HG02938 (cell line): Measurements from ENCODE around the gene ATAD3A.
"Not testable (repeated sequence)": the region's sequence is repeated elsewhere in the genome, so short reads cannot be mapped to it uniquely, and the experiment has no call there.

Experiments
- ATAC-seq: cut with Tn5 transposase; IDR thresholded peaks from one replicate; pipeline ENCODE4 v1.9.1; 2021; ENCODE audit warnings: mild to moderate bottlenecking, moderate library complexity; ENCODE audit not compliant: unreplicated experiment

ATAD3A gene

GRCh38 chr1:1511533-1512285 lies at the start of gene ATAD3A:
Gene ATAD3A (plus strand): TSS chr1:1512162. CDS start chr1:1512269, 107 bp downstream.
- peak; percentile 85 for ATAC-seq

- no peak for ATAC-seq
Observed at GRCh38 chr1:1462318-1462966, 49.5 kb upstream of the ATAD3A start.

- no peak for ATAC-seq
Observed at GRCh38 chr1:1463312-1463711, 48.6 kb upstream of the ATAD3A start.

GRCh38 chr1:1468196-1468985 lies 43.6 kb upstream of the ATAD3A start:
- not testable (repeated sequence) for ATAC-seq

- no peak for ATAC-seq
Observed at GRCh38 chr1:1470626-1471388, 41.2 kb upstream of the ATAD3A start.

GRCh38 chr1:1471389-1472052 lies 40.4 kb upstream of the ATAD3A start, which contains the start of gene ATAD3B:
Gene ATAD3B (plus strand): TSS chr1:1471765. CDS start chr1:1471885, 120 bp downstream.
- peak; percentile 82 for ATAC-seq

- ATAC-seq, result peak; percentile 26
Observed at GRCh38 chr1:1472053-1472876, 39.7 kb upstream of the ATAD3A start.

- not testable (repeated sequence) for ATAC-seq
Observed at GRCh38 chr1:1476011-1476410, 36.0 kb upstream of the ATAD3A start.

GRCh38 chr1:1477206-1477605 lies 34.8 kb upstream of the ATAD3A start:
- ATAC-seq, result no peak

GRCh38 chr1:1479547-1480487 lies 32.1 kb upstream of the ATAD3A start:
- ATAC-seq, result no peak

- not testable (repeated sequence) for ATAC-seq
Observed at GRCh38 chr1:1480488-1480867, 31.5 kb upstream of the ATAD3A start.

- not testable (repeated sequence) for ATAC-seq
Observed at GRCh38 chr1:1481811-1482210, 30.2 kb upstream of the ATAD3A start.

- no peak for ATAC-seq
Observed at GRCh38 chr1:1482856-1483255, 29.1 kb upstream of the ATAD3A start.

GRCh38 chr1:1483714-1484113 lies 28.2 kb upstream of the ATAD3A start:
- no peak for ATAC-seq

GRCh38 chr1:1484976-1485750 lies 26.8 kb upstream of the ATAD3A start:
- not testable (repeated sequence) for ATAC-seq

GRCh38 chr1:1485755-1486317 lies 26.1 kb upstream of the ATAD3A start:
- not testable (repeated sequence) for ATAC-seq

- ATAC-seq, result no peak
Observed at GRCh38 chr1:1487701-1488100, 24.3 kb upstream of the ATAD3A start.
